Pancreas (tissue), 10 donors: ENCODE results near the gene BMERB1. TPM values are rescaled to one million over a fixed set of nuclear protein-coding genes. Genes with fewer than 3 reads are reported as not detected.

Experiments
- ATAC-seq, 4 donors: fragments of 200-7000 bp; cut with Tn5 transposase; one replicate each; pipeline versions ENCODE4 v1.8.0 to v1.9.1; 2020; ENCODE audit warnings: mild to moderate bottlenecking in 4 of 4, moderate library complexity in 4 of 4
- DNase-seq, 6 donors: peaks; one replicate each; pipeline ENCODE4 v3.0.0-alpha.2; 2020
- FAIRE-seq: peaks from 2 replicates; lab custom pipeline; 2012; peaks lifted over from hg19 to GRCh38; lab: Jason Lieb, UNC
- H3K27ac ChIP-seq, 4 donors: fragments of 200-600 bp; sonication (generic); 1 replicate in 3 of 4; 2 replicates in 1 of 4; pipeline versions ENCODE4 v1.5.0 to v1.8.0; 2020
- H3K27me3 ChIP-seq, 4 donors: fragments of 200-600 bp; one replicate each; pipeline ENCODE4 v1.8.0; 2021
- H3K36me3 ChIP-seq, 3 donors: fragments of 200-600 bp; sonication (generic) in 1 of 3; one replicate each; pipeline versions ENCODE4 v1.5.0 to v1.8.0; 2020 to 2021
- H3K4me1 ChIP-seq, 3 donors: fragments of 200-600 bp; one replicate each; pipeline ENCODE4 v1.8.0; 2021
- H3K4me3 ChIP-seq, 4 donors: fragments of 200-600 bp; sonication (generic) in 2 of 4; one replicate each; pipeline versions ENCODE4 v1.5.0 to v1.8.0; 2020 to 2021
- H3K9me3 ChIP-seq, 4 donors: fragments of 200-600 bp; one replicate each; pipeline ENCODE4 v1.8.0; 2021
- WGBS, 2 donors: extraction: QIAGEN DNeasy Blood & Tissue Kit; methylation state at CpG; one replicate each; pipeline ENCODE4 v1.1.7; 2013; 5-methylcytosine and 5-hydroxymethylcytosine counted together
- intact Hi-C, 3 donors: fragments of 100-400 bp; cut with DNase I; formaldehyde crosslinking; loops; one replicate each; pipeline versions ENCODE4 v1.11.1 to v1.14.2; 2022
- polyA plus RNA-seq, 2 donors: library from polyadenylated mRNA; stranded (reverse); fragments of 200-250 nt; gene quantifications; one replicate each; pipeline ENCODE4 v1.2.3, GENCODE V29; 2013
- total RNA-seq, 6 donors: library from RNA; stranded (reverse); fragmentation: NEBNext Ultra II Directional in 4 of 6; extraction: Animal tissue kit (Norgen Biotek cat#: 25700) in 4 of 6; gene quantifications; one replicate each; pipeline versions ENCODE4 v1.2.1 to v1.2.4, GENCODE V29; 2021 to 2023
- TF ChIP-seq, protein P1 (sequence below), 4 donors: fragments of 200-600 bp; sonication (generic) in 3 of 4; IDR thresholded peaks; one replicate each; pipeline versions ENCODE4 v1.5.0 to v1.8.0; 2021; ENCODE audit warnings: antibody characterized with exemption in 4 of 4
- donor health status: healthy with polysubstance abuse.
- donor health status: DM: no; HTN: no; CAD: no; lungs with moderate emphysema.
- donor health status: DM: no; HTN: no; CAD: no.
- donor health status: control.
- donor health status: control.
- donor health status: Bipolar disorder and iron deficiency.
- donor health status: DM: yes; HTN: yes; CAD: no.
- donor health status: DM: no; HTN: no; CAD: no.
- donor health status: DM: no; HTN: no; CAD: no.
- donor health status: DM: yes; HTN: yes; CAD: no.

The BMERB1 gene
- total and polyA plus RNA-seq, 8 donors, result 10.3 to 21.7 (median 17.5) TPM

DNA sequence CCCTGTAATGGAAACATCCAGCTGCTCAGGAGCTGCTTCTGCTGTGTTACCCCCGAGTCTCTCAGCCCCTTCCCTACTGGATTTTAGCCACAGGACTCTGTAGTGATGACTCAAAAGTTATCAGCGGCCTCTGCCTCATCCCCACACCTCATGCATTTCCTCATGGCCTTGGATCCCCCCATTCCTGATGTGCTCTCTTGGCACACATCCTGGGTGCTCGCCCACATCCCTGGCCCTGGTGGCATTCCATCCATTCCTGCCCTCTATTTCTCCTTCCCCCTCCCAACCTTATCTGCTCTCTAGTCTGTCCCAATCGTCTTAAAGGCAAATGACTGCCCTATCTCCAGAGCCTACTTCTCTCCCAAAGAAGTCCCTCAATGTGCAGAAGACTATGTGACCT lies 184.0 kb downstream of the BMERB1 start:
- Histone ChIP-seq H3K4me1 (no peaks in the 10 kb centered on the region), H3K36me3 (peaks cover 0 to 82% (median 40%) of the 10 kb centered on the region in 3 donors), H3K27ac (no peak overlapping the region), H3K27me3 (no peaks in the 10 kb centered on the region), H3K9me3 (no peaks in the 10 kb centered on the region), H3K4me3 (no peak overlapping the region)
- FAIRE-seq, result no peak
- intact Hi-C loops, result no loop called here
- no peak for ATAC-seq
- TF ChIP-seq, protein P1, sequence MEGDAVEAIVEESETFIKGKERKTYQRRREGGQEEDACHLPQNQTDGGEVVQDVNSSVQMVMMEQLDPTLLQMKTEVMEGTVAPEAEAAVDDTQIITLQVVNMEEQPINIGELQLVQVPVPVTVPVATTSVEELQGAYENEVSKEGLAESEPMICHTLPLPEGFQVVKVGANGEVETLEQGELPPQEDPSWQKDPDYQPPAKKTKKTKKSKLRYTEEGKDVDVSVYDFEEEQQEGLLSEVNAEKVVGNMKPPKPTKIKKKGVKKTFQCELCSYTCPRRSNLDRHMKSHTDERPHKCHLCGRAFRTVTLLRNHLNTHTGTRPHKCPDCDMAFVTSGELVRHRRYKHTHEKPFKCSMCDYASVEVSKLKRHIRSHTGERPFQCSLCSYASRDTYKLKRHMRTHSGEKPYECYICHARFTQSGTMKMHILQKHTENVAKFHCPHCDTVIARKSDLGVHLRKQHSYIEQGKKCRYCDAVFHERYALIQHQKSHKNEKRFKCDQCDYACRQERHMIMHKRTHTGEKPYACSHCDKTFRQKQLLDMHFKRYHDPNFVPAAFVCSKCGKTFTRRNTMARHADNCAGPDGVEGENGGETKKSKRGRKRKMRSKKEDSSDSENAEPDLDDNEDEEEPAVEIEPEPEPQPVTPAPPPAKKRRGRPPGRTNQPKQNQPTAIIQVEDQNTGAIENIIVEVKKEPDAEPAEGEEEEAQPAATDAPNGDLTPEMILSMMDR (IDR thresholded peaks at IDR 0.05), result no peak
- no peak for DNase-seq
- WGBS, 2 donors, result 83 to 85% methylated on average over 4 of the region's 4 CpGs

DNA sequence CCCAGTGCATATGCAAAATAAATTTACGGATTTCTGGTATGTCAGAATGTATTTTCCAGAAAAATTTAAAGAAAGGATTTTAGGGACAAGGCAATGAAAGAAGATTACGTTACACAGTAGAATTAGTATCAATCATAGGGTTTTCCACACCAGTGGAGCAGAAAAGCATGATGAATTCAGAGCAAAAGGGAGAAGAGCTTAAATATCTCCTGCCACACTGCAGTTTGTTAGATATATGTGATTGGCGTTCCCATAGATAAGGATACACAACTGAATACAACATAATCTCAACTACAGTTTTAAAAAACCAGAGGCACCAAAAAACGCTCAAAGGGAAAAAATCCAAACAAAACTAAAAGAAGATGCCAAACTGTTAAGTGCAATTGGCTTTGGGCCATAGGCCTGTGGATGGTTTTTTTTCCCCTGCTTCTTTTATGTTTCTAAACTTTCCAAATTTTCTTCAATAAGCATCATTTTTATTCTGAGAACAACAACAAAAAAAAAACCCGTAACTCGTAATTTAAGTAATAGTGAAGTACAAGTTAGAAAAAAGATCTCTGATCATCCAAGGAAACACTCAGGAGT lies 186.3 kb downstream of the BMERB1 start:
- H3K27ac ChIP-seq, result no peak overlapping the region
- intact Hi-C loops, result no loop called here
- ATAC-seq, result no peak
- no peaks in the 10 kb centered on the region for H3K27me3 ChIP-seq
- peaks cover 0 to 87% (median 54%) of the 10 kb centered on the region in 3 donors for H3K36me3 ChIP-seq
- no peak for DNase-seq
- no peak for FAIRE-seq
- no peaks in the 10 kb centered on the region for H3K9me3 ChIP-seq
- WGBS, 2 donors, result 77 to 85% methylated on average over 6 of the region's 6 CpGs
- no peak overlapping the region for H3K4me3 ChIP-seq
- no peaks in the 10 kb centered on the region for H3K4me1 ChIP-seq
- TF ChIP-seq, protein P1 (IDR thresholded peaks at IDR 0.05), result no peak

DNA sequence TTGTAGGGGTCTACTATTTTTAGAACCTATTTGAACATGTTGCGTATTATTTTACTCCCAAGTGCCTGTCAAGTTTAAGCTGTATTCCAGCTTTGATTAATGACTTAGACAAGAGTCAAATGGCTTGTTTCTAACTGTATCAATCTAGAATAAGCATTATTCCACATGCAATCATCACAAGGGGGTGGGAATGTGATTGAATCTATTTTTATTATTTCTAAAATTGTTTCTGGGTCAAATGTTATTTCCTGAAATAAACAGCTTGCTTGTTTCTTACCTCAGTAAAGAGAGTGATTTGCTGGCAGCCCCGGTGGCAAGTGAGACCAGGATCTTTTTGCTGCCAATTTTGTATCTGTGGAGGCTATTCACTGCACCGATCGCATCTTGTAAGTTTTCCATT lies 187.1 kb downstream of the BMERB1 start:
- FAIRE-seq (no peak), ATAC-seq (no peak)

DNA sequence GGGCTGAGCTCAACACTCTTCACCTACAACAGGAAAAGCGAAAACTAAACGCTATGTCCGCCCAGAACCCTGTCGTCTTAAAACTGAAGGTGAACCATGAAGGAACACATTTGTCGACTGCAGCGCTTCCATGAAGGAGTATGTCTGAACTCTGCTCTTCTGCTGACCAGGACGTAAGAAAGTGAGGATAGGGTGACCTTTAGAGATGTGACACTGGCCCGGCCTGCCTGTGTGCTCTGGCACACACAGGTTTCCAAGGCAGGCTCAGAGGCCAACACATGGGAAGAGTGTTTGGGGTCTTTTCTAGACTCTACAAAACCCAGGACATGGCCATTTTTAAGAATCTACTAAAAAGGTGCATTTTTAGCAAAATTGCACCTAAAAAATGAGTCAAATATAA lies 187.5 kb downstream of the BMERB1 start:
- intact Hi-C loops, result no loop called here
- no peak for ATAC-seq
- Histone ChIP-seq H3K9me3 (no peaks in the 10 kb centered on the region), H3K4me3 (no peak overlapping the region), H3K27me3 (no peaks in the 10 kb centered on the region), H3K36me3 (peaks cover 0 to 75% (median 44%) of the 10 kb centered on the region in 3 donors), H3K4me1 (peaks cover 0 to under 1% (median 0%) of the 10 kb centered on the region in 3 donors), H3K27ac (no peak overlapping the region)
- no peak for FAIRE-seq
- TF ChIP-seq, protein P1 (IDR thresholded peaks at IDR 0.05), result no peak
- no peak for DNase-seq
- 90 to 95% methylated on average over 8 of the region's 8 CpGs for WGBS, 2 donors

More for the DNA sequence above, 187.1 kb downstream of the BMERB1 start:
- intact Hi-C loops, result no loop called here
- H3K4me1 ChIP-seq, result no peaks in the 10 kb centered on the region
- TF ChIP-seq, protein P1 (IDR thresholded peaks at IDR 0.05), result no peak
- no peak overlapping the region for H3K27ac ChIP-seq
- no peak for DNase-seq
- H3K27me3 ChIP-seq, result no peaks in the 10 kb centered on the region
- H3K4me3 ChIP-seq, result no peak overlapping the region
- H3K36me3 ChIP-seq, result peaks cover 0 to 80% (median 48%) of the 10 kb centered on the region in 3 donors
- WGBS, 2 donors, result 80 to 86% methylated on average over 4 of the region's 4 CpGs
- no peaks in the 10 kb centered on the region for H3K9me3 ChIP-seq

DNA sequence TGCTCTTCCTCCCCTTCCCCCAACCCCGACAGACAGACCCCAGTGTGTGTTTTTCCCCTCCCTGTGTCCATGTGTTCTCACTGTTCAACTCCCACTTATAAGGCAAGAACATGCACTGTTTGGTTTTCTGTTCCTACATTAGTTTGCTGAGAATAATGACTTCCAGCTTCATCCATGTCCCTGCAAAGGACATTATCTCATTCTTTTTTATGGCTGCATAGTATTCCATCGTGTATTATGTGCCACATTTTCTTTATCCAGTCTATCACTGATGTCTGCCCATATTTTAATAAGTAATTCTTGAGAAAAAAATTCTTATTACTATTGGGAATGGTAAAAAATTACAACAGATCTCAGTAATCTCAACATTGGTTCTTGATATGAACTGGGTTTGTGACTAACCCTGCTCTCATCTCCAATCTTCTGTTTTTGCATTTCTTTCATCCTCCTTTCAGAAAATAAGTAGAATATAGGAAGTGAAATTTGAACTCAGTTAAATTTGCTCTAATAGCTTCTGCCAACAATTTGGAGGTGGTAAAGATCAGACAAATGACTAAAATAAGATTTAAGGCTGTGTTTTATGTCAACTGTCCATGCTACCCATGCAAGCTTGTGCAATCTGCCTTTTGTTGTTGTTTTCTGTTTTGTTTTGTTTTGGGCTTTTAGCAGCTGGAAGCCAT lies 197.5 kb downstream of the BMERB1 start:
- peaks cover 0 to 47% (median 20%) of the 10 kb centered on the region in 3 donors for H3K36me3 ChIP-seq
- no peak for ATAC-seq
- DNase-seq, result no peak
- no peaks in the 10 kb centered on the region for H3K9me3 ChIP-seq
- H3K27me3 ChIP-seq, result no peaks in the 10 kb centered on the region
- H3K4me1 ChIP-seq, result peaks cover 5 to 26% (median 5%) of the 10 kb centered on the region in 3 donors
- intact Hi-C loops, result no loop called here
- TF ChIP-seq, protein P1 (IDR thresholded peaks at IDR 0.05), result no peak
- H3K27ac ChIP-seq, result no peak overlapping the region
- 92 to 100% methylated on average over 2 of the region's 2 CpGs for WGBS, 2 donors
- FAIRE-seq, result no peak
- no peak overlapping the region for H3K4me3 ChIP-seq
